OCI-LY1 (cell line): Measurements from ENCODE around the gene RNF224.

Source experiments
- H2AFZ ChIP-seq: fragments of 200-600 bp; sonication (generic), shearing (Covaris generic); 2 replicates; pipeline ENCODE4 v1.6.0; 2014; ENCODE audit warnings: antibody characterized with exemption, mild to moderate bottlenecking, low read length
- H3F3A ChIP-seq: fragments of 200-600 bp; sonication (generic), shearing (Covaris generic); 2 replicates; pipeline ENCODE4 v1.6.0; 2014; ENCODE audit warnings: mild to moderate bottlenecking, antibody characterized with exemption, low read length, moderate library complexity; ENCODE audit not compliant: insufficient read depth
- H3K27ac ChIP-seq: fragments of 200-600 bp; sonication (generic); 2 replicates; pipeline ENCODE4 v1.5.1; 2014; ENCODE audit warnings: low read length, mixed run types, mild to moderate bottlenecking, low read depth; ENCODE audit not compliant: poor library complexity, severe bottlenecking
- H3K27me3 ChIP-seq: fragments of 200-600 bp; sonication (generic); 2 replicates; pipeline ENCODE4 v1.6.0; 2014; ENCODE audit warnings: antibody characterized with exemption, mild to moderate bottlenecking, low read length, moderate library complexity; ENCODE audit not compliant: insufficient read depth
- H3K36me3 ChIP-seq: fragments of 200-600 bp; sonication (generic); 2 replicates; pipeline ENCODE4 v1.6.1; 2014; ENCODE audit warnings: mild to moderate bottlenecking, antibody characterized with exemption, low read length, moderate library complexity, mixed read lengths; ENCODE audit not compliant: insufficient read depth
- H3K4me1 ChIP-seq: fragments of 200-600 bp; sonication (generic); 2 replicates; pipeline ENCODE4 v1.5.1; 2014; ENCODE audit warnings: mild to moderate bottlenecking, low read length, moderate library complexity; ENCODE audit not compliant: insufficient read depth, severe bottlenecking
- H3K4me2 ChIP-seq: fragments of 200-600 bp; sonication (generic), shearing (Covaris generic); 2 replicates; pipeline ENCODE4 v1.6.1; 2014; ENCODE audit warnings: low read length
- H3K4me3 ChIP-seq: fragments of 200-600 bp; sonication (generic); 2 replicates; pipeline ENCODE4 v1.5.1; 2014; ENCODE audit warnings: low read length, low read depth, mild to moderate bottlenecking, mixed read lengths; ENCODE audit not compliant: poor library complexity, severe bottlenecking
- H3K79me2 ChIP-seq: fragments of 200-600 bp; shearing (Covaris generic); 2 replicates; pipeline ENCODE4 v1.6.1; 2016; ENCODE audit warnings: mixed run types, low read length, mixed read lengths; ENCODE audit not compliant: insufficient read depth
- H3K9ac ChIP-seq: fragments of 200-600 bp; sonication (generic), shearing (Covaris generic); 2 replicates; pipeline ENCODE4 v1.6.1; 2014; ENCODE audit warnings: mild to moderate bottlenecking, low read length, mixed read lengths
- H3K9me2 ChIP-seq: fragments of 200-600 bp; sonication (generic), shearing (Covaris generic); 2 replicates; pipeline ENCODE4 v1.6.1; 2014; ENCODE audit warnings: low read depth, mild to moderate bottlenecking, low read length, mixed read lengths
- H3K9me3 ChIP-seq: fragments of 200-600 bp; shearing (Covaris generic); 2 replicates; pipeline ENCODE4 v1.6.1; 2014; ENCODE audit warnings: low read length, mixed read lengths
- H4K20me1 ChIP-seq: fragments of 200-600 bp; sonication (generic), shearing (Covaris generic); 2 replicates; pipeline ENCODE4 v1.6.0; 2016; ENCODE audit warnings: mild to moderate bottlenecking, low read length; ENCODE audit not compliant: insufficient read depth
- EZH2 ChIP-seq: fragments of 200-600 bp; sonication (generic), shearing (Covaris generic); IDR thresholded peaks from 2 replicates; pipeline ENCODE4 v1.8.0; 2017; ENCODE audit warnings: borderline replicate concordance, mixed run types, mild to moderate bottlenecking, antibody characterized with exemption, low read length, moderate library complexity, mixed read lengths
- TF ChIP-seq, protein P1 (sequence below): fragments of 200-600 bp; sonication (generic), shearing (Covaris generic); IDR thresholded peaks from 2 replicates; pipeline ENCODE4 v1.5.1; 2017; ENCODE audit warnings: mild to moderate bottlenecking, antibody characterized with exemption, low read length, moderate library complexity, mixed read lengths

RNF224 gene

DNA sequence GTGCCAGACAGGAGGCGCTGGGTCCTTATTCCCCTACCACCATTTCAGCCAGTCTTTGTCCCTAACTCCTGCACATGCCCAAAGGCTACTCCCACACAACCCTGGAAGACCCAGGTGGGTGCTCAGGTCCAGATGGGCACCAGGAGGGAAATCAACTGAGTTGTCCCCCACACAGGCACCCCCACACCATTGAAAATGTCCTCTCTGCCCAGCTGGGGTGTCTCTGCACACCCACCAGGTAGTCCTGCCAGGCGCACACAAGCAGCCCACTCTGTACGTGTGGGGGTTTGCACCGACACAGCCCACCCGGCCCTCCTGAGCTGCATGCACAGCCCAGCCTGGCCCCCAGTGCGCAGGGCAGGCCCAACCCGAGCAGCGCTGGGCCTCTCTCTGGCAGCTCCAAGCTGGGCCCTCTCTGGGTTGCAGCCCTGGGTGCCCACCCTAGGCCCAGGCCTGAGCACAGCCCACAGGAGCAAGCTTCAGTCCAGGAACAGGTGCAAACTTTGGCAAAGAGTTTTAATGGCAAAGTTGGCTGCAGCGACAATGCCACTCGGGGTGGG lies 7.5 kb upstream of the RNF224 start:
- TF ChIP-seq, protein P1, sequence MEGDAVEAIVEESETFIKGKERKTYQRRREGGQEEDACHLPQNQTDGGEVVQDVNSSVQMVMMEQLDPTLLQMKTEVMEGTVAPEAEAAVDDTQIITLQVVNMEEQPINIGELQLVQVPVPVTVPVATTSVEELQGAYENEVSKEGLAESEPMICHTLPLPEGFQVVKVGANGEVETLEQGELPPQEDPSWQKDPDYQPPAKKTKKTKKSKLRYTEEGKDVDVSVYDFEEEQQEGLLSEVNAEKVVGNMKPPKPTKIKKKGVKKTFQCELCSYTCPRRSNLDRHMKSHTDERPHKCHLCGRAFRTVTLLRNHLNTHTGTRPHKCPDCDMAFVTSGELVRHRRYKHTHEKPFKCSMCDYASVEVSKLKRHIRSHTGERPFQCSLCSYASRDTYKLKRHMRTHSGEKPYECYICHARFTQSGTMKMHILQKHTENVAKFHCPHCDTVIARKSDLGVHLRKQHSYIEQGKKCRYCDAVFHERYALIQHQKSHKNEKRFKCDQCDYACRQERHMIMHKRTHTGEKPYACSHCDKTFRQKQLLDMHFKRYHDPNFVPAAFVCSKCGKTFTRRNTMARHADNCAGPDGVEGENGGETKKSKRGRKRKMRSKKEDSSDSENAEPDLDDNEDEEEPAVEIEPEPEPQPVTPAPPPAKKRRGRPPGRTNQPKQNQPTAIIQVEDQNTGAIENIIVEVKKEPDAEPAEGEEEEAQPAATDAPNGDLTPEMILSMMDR = no peak
- no peak for TF ChIP-seq EZH2
- H3K79me2 ChIP-seq = no peaks in the 10 kb centered on the region
- no peaks in the 10 kb centered on the region for H3K27me3 ChIP-seq
- peaks cover 27% of the 10 kb centered on the region for H3K4me1 ChIP-seq
- H4K20me1 ChIP-seq = no peaks in the 10 kb centered on the region
- H3K4me3 ChIP-seq = no peak overlapping the region
- no peak overlapping the region for H3K4me2 ChIP-seq
- H3K9me3 ChIP-seq = no peaks in the 10 kb centered on the region
- no peaks in the 10 kb centered on the region for H3K9me2 ChIP-seq
- H3K36me3 ChIP-seq = peaks cover 6% of the 10 kb centered on the region; the same call in 1 of the 2 replicates
- no peak overlapping the region for H2AFZ ChIP-seq
- no peak overlapping the region for H3K9ac ChIP-seq
- no peak overlapping the region for H3K27ac ChIP-seq
- H3F3A ChIP-seq = no peaks in the 10 kb centered on the region

DNA sequence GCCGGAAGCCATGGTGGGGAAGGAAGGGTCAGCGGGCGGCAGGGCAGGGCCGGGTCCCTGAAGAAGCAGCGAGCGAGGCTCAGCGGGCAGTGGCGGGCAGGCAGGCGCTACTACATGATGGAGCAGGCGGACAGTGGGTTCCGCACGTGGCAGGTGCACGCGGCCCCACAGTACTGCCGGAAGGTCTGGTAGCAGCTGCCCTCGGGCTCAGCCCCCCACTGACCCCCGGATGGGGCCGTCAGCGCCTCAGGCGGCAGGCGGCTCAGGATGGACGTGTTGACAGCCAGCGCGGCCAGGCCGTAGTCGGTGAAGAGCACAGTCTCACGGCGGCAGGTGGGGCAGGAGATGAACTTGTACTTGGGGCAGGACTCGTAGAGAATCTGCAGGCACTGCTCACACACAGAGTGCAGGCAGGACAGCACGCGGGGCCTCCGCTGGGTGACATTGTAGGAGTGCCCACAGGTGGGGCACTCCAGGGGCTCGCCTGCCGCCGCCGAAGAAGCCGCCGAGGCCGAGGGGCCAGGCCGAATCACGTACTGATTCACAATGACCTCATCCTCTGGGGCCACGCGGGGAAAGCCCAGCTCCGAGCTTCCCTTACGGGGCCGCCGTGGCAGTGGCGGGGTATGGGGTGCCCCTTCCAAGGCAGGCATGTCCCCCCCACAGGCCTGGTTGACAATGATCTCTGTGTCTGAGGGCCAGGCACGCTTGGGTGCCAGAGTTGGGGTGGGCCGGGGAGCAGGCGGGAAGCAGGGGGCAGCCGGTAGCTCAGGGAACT lies 6.8 kb upstream of the RNF224 start:
- Histone ChIP-seq H3K36me3 (peaks cover 6% of the 10 kb centered on the region; the same call in 1 of the 2 replicates), H3K4me1 (peaks cover 27% of the 10 kb centered on the region), H3K9ac (no peak overlapping the region), H3K9me3 (no peaks in the 10 kb centered on the region), H3K4me2 (no peak overlapping the region), H3K27ac (no peak overlapping the region), H2AFZ (no peak overlapping the region), H3K4me3 (no peak overlapping the region), H3K9me2 (no peaks in the 10 kb centered on the region), H3K27me3 (no peaks in the 10 kb centered on the region), H4K20me1 (no peaks in the 10 kb centered on the region), H3K79me2 (no peaks in the 10 kb centered on the region), H3F3A (no peaks in the 10 kb centered on the region)
- TF ChIP-seq, protein P1 = no peak
- no peak for TF ChIP-seq EZH2

DNA sequence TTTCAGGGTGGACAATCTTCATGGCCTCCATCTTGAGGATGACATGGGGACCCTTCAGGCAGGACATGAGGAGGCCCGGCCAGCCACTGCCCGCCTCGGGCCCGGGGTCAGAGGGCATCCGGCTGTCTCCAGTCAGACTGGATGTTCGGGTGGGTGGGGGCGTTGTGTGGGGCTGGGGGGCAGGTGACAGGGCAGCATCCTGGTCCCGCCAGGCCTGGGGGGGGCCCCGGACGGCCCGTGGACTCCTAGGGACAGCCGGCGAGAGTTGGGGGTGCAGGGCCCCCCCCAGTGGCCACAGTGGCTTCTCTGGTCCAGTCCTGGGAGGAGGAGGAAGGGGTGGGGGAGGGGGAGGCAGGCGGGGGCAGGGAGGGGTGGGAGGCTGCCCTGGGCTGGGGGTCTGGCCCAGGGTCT lies 6.2 kb upstream of the RNF224 start:
- Histone ChIP-seq H3K27me3 (no peaks in the 10 kb centered on the region), H3K27ac (no peak overlapping the region), H3K36me3 (peaks cover 6% of the 10 kb centered on the region; the same call in 1 of the 2 replicates), H4K20me1 (no peaks in the 10 kb centered on the region), H3K4me2 (no peak overlapping the region), H3K9me2 (no peaks in the 10 kb centered on the region), H2AFZ (no peak overlapping the region), H3K79me2 (no peaks in the 10 kb centered on the region), H3F3A (no peaks in the 10 kb centered on the region), H3K9ac (no peak overlapping the region), H3K4me1 (peaks cover 27% of the 10 kb centered on the region), H3K4me3 (no peak overlapping the region), H3K9me3 (no peaks in the 10 kb centered on the region)
- TF ChIP-seq EZH2 = no peak
- TF ChIP-seq, protein P1 = no peak
